ENCODE measurements around the gene NDUFB3.
A peak's percentile ranks its signal among the peaks of the same experiment; 100 is the strongest.
"Not testable (repeated sequence)": the region's sequence is repeated elsewhere in the genome, so short reads cannot be mapped to it uniquely, and the experiment has no call there.

NDUFB3 gene

GRCh38 chr2:201093573-201093972, 21.8 kb downstream of the NDUFB3 start:
- peak; percentile 22 for DNase-seq (ENCODE audit: low spot score)

- no peak for DNase-seq (ENCODE audit: low spot score)
Measured at GRCh38 chr2:201100497-201100896, 28.7 kb downstream of the NDUFB3 start.

- DNase-seq (ENCODE audit: low spot score), result no peak
Measured at GRCh38 chr2:201105759-201106158, 34.0 kb downstream of the NDUFB3 start.

GRCh38 chr2:201107624-201108023, 35.8 kb downstream of the NDUFB3 start:
- DNase-seq (ENCODE audit: low spot score), result no peak

- no peak for DNase-seq (ENCODE audit: low spot score)
Measured at GRCh38 chr2:201108341-201108740, 36.5 kb downstream of the NDUFB3 start.

- no peak for DNase-seq (ENCODE audit: low spot score)
Measured at GRCh38 chr2:201109186-201109585, 37.4 kb downstream of the NDUFB3 start.

- no peak for DNase-seq (ENCODE audit: low spot score)
Measured at GRCh38 chr2:201110615-201111014, 38.8 kb downstream of the NDUFB3 start.

- DNase-seq (ENCODE audit: low spot score), result no peak
Measured at GRCh38 chr2:201111096-201111495, 39.3 kb downstream of the NDUFB3 start.

- DNase-seq (ENCODE audit: low spot score), result no peak
Measured at GRCh38 chr2:201114350-201114749, 42.5 kb downstream of the NDUFB3 start.

- DNase-seq (ENCODE audit: low spot score), result peak; percentile 46
Measured at GRCh38 chr2:201114846-201115245, 43.0 kb downstream of the NDUFB3 start.

GRCh38 chr2:201116115-201116958, 44.5 kb downstream of the NDUFB3 start, which contains the start of gene CFLAR:
TSS of gene CFLAR (plus strand) at chr2:201116164. CDS start at chr2:201129866, 13,702 bp downstream.
- DNase-seq (ENCODE audit: low spot score), result peak; percentile 73

GRCh38 chr2:201116959-201117734, 45.3 kb downstream of the NDUFB3 start:
- DNase-seq (ENCODE audit: low spot score), result peak; percentile 67

GRCh38 chr2:201117735-201118094, 45.9 kb downstream of the NDUFB3 start:
- DNase-seq (ENCODE audit: low spot score), result not testable (repeated sequence)

- DNase-seq (ENCODE audit: low spot score), result peak; percentile 69
Measured at GRCh38 chr2:201118121-201118960, 46.5 kb downstream of the NDUFB3 start.

GRCh38 chr2:201118961-201119854, 47.4 kb downstream of the NDUFB3 start:
- DNase-seq (ENCODE audit: low spot score), result no peak

GRCh38 chr2:201122276-201122675, 50.5 kb downstream of the NDUFB3 start:
- DNase-seq (ENCODE audit: low spot score), result no peak

- peak; percentile 22 for DNase-seq (ENCODE audit: low spot score)
Measured at GRCh38 chr2:201126308-201127151, 54.7 kb downstream of the NDUFB3 start.

GRCh38 chr2:201127152-201127511, 55.3 kb downstream of the NDUFB3 start:
- DNase-seq (ENCODE audit: low spot score), result no peak

- DNase-seq (ENCODE audit: low spot score), result peak; percentile 66
Measured at GRCh38 chr2:201127570-201127969, 55.8 kb downstream of the NDUFB3 start.

- no peak for DNase-seq (ENCODE audit: low spot score)
Measured at GRCh38 chr2:201128033-201128432, 56.2 kb downstream of the NDUFB3 start.
